ENCODE data around the gene RMND5A.

RMND5A gene

GRCh38 chr2:86760371-86760770 is 40.3 kb downstream of the RMND5A start:
- no peak for DNase-seq (ENCODE audit: insufficient read length, low spot score)
- FAIRE-seq, result peak; percentile 33

GRCh38 chr2:86764661-86765309 is 44.7 kb downstream of the RMND5A start:
- DNase-seq (ENCODE audit: insufficient read length, low spot score), result peak; percentile 61
- no peak for FAIRE-seq

GRCh38 chr2:86765310-86765695 is 45.2 kb downstream of the RMND5A start:
- FAIRE-seq, result no peak

GRCh38 chr2:86768189-86768949 is 48.3 kb downstream of the RMND5A start:
- FAIRE-seq, result no peak

More at GRCh38 chr2:86765310-86765695, 45.2 kb downstream of the RMND5A start:
- no peak for DNase-seq (ENCODE audit: insufficient read length, low spot score)

GRCh38 chr2:86769838-86770237 is 49.7 kb downstream of the RMND5A start:
- no peak for DNase-seq (ENCODE audit: insufficient read length, low spot score)
- FAIRE-seq, result no peak

More at GRCh38 chr2:86768189-86768949, 48.3 kb downstream of the RMND5A start:
- no peak for DNase-seq (ENCODE audit: insufficient read length, low spot score)

- no peak for DNase-seq (ENCODE audit: insufficient read length, low spot score)
- FAIRE-seq, result peak; percentile 33
Observed at GRCh38 chr2:86770816-86771301, 50.8 kb downstream of the RMND5A start.

- no peak for DNase-seq (ENCODE audit: insufficient read length, low spot score)
- no peak for FAIRE-seq
Observed at GRCh38 chr2:86772611-86773010, 52.5 kb downstream of the RMND5A start.

GRCh38 chr2:86774862-86775261 is 54.8 kb downstream of the RMND5A start:
- DNase-seq (ENCODE audit: insufficient read length, low spot score) (no peak), FAIRE-seq (no peak)

- DNase-seq (ENCODE audit: insufficient read length, low spot score) (no peak), FAIRE-seq (no peak)
Observed at GRCh38 chr2:86775338-86775737, 55.2 kb downstream of the RMND5A start.

- no peak for FAIRE-seq
- no peak for DNase-seq (ENCODE audit: insufficient read length, low spot score)
Observed at GRCh38 chr2:86776532-86776931, 56.4 kb downstream of the RMND5A start.

- no peak for FAIRE-seq
Observed at GRCh38 chr2:86778957-86779356, 58.9 kb downstream of the RMND5A start.

GRCh38 chr2:86779971-86780370 is 59.9 kb downstream of the RMND5A start:
- FAIRE-seq (no peak), DNase-seq (ENCODE audit: insufficient read length, low spot score) (no peak)

More at GRCh38 chr2:86778957-86779356, 58.9 kb downstream of the RMND5A start:
- no peak for DNase-seq (ENCODE audit: insufficient read length, low spot score)

- DNase-seq (ENCODE audit: insufficient read length, low spot score) (no peak), FAIRE-seq (no peak)
Observed at GRCh38 chr2:86781363-86781762, 61.3 kb downstream of the RMND5A start.

- FAIRE-seq, result no peak
- DNase-seq (ENCODE audit: insufficient read length, low spot score), result no peak
Observed at GRCh38 chr2:86782748-86783147, 62.7 kb downstream of the RMND5A start.

GRCh38 chr2:86783615-86784339 is 63.7 kb downstream of the RMND5A start:
- DNase-seq (ENCODE audit: insufficient read length, low spot score), result no peak
- no peak for FAIRE-seq

- FAIRE-seq (peak; percentile 26), DNase-seq (ENCODE audit: insufficient read length, low spot score) (no peak)
Observed at GRCh38 chr2:86785456-86785855, 65.4 kb downstream of the RMND5A start.

GRCh38 chr2:86786001-86786536 is 66.0 kb downstream of the RMND5A start:
- DNase-seq (ENCODE audit: insufficient read length, low spot score) (no peak), FAIRE-seq (peak; percentile 72)

GRCh38 chr2:86787736-86788135 is 67.6 kb downstream of the RMND5A start:
- DNase-seq (ENCODE audit: insufficient read length, low spot score), result no peak
- no peak for FAIRE-seq

- FAIRE-seq (no peak), DNase-seq (ENCODE audit: insufficient read length, low spot score) (no peak)
Observed at GRCh38 chr2:86788165-86788564, 68.1 kb downstream of the RMND5A start.

- FAIRE-seq, result no peak
Observed at GRCh38 chr2:86788881-86789686, 69.0 kb downstream of the RMND5A start.

More at GRCh38 chr2:86788881-86789686, 69.0 kb downstream of the RMND5A start:
- no peak for DNase-seq (ENCODE audit: insufficient read length, low spot score)

Data from HTR-8/SVneo (cell line).